DMS 273 (cell line): ENCODE data around the gene RABL3.
"Not testable (repeated sequence)": the region's sequence is repeated elsewhere in the genome, so short reads cannot be mapped to it uniquely, and the experiment has no call there.

Experiments
- DNase-seq: peaks from one replicate; lab custom pipeline; 2025; ENCODE audit not compliant: unreplicated experiment; lab: John Stamatoyannopoulos, UW

The RABL3 gene

DNA sequence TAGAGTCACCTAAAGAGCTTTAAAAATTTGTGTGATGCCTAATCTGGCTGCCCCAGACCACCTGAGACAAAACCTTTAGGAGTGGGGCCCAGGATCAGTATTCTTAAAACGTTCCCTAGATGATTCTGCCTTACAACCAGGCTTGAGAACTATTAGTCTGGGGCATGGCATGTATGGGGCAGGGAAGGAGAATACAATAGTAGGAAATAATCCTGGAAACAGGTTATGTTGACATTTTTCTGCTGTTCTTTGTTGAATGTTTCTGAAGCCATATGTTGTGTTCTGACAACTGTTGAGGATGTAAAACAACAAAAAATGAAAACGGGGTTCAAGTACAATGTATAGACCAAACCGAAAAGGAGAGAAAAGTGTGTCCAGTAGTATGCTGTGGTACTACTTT, 3.1 kb upstream of the RABL3 start:
- no peak for DNase-seq

DNA sequence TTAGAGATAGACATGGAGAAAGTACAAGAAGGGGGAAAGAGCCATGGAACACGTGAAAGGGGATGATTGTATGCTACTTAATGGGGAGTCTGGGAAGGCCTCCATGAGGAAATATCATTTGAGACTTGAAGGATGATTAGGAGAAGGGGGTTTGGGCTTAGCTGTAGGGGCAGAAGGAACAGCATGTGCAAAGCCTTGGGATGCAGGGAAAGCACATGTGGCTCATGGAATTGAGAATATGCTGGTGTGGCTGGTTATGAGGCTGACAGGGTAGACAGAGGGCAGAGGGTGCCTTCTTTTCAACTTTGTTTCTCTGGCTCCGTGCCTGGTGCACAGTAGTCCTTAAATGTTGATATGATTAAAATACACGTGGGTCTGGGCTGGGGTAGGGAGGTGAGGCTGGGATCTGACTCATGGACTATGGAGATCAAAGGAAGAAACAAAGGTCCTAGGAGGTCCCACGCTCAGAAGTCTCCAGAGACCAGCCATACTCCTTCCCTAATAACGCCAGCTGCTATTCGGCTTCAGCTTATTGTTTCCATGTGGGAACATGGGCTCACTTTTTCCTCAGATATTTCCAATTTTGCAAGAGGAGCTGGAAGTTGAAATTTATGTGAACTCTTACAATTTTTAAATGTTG, 1.4 kb upstream of the RABL3 start:
- peak; percentile 57 for DNase-seq

DNA sequence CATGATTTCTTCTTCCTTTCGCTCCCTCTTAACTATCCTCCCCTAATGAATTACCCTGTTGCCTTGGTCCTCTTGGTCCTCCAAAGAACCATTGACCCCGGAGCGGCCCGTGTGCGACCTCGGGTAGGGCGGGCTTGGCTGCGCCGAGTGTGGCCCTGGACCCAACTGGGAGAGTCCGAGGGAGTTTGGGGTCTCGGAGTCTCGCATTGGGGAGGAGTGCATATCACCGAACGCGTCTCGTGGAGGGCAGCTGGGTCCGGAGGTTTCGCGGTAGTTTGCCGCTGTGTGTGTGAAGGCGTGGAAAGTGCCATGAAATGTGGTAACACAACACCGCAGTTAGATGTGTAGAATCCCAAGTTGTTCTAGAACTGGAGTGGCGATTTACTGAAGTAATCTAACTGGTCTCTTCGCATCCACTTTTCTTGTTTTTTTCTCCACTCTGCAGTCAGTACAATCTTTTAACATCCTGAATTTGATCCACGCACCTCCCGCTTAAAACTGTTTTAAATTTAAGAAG, 591 bp upstream of the RABL3 start:
- DNase-seq, result peak; percentile 77

DNA sequence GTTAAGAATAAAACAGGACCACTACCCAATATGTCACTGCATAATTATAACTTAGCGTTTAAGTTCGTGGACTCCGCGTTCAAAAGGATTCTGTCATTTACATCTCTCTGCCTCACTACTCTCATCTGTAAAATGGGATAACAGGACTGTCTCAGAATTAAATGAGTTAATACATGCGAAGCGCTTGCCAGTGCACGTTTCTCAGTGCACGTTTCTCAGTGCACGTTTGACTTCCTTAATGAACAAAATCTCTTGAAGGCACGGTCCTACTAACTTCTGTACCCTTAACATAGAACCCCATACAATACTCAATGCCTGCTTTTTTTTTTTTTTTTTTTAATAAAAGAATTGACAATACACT, 499 bp downstream of the RABL3 start:
- peak; percentile 91 for DNase-seq

DNA sequence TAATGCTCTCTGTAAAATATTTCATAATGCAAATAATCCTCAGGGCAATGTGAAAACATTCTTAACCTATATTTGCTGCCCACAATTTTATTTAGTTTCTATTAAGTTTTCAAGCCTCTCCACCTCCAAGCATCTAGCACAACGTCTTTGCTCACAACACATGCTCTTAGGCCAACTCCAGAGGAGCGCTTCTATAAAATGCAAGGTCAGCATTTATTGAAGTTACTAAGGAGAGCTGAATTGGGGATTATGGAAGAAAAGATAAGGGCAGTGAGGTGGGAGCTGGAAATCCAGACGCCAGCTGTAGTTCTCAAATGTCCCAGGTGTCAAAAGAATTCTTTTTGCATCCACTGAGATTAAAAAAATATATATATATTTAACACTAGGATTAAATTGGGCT, 996 bp downstream of the RABL3 start:
- DNase-seq, result peak; percentile 43

DNA sequence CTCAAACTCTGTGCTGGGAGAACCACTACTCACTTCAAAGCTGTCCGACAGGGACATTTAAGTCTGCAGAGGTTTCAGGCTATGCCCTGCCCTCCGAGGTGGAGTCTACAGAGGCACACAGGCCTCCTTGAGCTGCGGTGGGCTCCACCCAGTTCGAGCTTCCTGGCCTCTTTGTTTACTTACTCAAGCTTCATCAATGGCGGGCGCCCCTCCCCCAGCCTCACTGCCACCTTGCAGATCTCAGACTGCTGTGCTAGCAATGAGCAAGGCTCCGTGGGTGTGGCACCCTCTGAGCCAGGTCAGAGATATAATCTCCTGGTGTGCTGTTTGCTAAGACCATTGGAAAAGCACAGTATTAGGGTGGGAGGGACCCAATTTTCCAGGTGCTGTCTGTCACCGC, 4.3 kb downstream of the RABL3 start:
- DNase-seq, result not testable (repeated sequence)

DNA sequence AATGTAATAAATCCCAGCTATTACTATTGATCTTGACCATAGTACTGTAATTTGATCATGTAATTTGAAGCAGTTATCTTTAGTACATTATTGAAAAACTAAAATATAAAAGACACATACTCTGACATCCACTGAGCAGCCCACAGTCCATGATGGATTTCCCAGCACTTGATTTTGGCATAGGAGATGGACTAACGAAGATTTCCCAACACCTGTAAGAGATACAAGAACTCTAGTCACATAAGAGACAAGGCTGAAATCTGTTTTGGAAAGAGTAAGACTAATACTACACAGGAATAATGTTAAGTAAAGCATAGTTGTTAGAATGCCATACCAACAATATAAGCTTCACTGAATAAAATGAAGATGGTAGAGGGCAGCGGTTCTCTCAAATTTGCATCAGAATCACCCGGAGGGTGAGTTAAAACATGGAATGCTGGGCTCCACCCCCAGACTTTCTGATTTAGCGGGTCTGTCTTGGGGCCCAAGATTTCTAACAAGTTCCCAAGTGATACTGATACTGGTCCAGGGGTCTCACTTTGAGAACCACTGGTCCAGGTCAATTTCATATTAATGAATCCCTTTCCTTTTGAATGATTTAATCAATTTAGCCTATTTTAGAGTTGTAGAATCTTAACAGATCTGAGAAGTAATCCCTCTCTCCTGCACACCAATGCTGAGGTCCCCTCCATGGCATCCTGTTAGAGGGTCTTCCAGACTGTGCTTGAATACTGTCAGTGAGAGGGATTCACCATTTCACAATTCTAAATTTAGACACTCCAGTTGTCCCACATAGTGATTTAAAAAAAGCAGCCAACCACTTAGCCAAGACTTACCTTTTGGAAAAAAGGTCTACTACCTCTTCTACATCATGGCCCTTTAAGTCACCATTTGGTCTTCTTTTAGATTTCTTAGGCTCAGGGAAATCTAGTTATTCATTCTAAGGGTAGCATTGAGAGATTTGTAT, 11.5 kb downstream of the RABL3 start:
- no peak for DNase-seq

DNA sequence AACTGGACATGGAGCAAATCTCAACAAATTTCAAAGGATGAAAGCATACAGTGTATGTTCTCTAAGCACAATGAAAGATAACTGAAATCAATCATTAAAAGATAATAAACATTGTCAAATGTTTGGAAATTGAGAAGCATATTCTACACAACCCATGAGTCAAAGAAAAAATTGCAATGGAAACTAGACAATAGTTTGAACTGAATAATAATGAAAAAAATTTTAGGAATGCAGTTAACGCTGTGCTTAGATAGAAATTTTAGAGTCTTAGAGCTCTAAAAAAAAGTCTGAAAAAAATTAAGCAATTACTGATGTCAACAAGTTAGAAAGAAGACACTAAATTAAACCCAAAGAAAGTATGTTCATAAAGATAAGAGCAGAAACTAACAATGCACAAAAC, 15.5 kb downstream of the RABL3 start:
- no peak for DNase-seq

DNA sequence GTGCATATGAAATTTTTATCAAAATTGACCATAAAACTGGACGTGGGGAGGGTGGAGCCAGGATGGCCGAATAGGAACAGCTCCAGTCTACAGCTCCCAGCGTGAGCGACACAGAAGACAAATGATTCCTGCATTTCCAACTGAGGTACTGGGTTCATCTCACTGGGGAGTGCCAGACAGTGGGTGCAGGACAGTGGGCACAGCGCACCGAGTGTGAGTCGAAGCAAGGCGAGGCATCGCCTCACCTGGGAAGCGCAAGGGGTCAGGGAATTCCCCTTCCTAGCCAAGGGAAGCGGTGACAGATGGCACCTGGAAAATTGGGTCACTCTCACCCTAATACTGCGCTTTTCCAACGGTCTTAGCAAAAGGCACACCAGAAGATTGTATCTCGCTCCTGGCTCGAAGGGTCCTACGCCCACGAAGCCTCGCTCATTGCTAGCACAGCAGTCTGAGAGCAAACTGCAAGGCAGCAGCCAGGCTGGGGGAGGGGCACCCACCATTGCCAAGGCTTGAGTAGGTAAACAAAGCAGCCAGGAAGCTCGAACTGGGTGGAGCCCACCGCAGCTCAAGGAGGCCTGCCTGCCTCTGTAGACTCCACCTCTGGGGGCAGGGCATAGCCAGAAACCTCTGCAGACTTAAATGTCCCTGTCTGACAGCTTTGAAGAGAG, 23.0 kb downstream of the RABL3 start:
- not testable (repeated sequence) for DNase-seq

DNA sequence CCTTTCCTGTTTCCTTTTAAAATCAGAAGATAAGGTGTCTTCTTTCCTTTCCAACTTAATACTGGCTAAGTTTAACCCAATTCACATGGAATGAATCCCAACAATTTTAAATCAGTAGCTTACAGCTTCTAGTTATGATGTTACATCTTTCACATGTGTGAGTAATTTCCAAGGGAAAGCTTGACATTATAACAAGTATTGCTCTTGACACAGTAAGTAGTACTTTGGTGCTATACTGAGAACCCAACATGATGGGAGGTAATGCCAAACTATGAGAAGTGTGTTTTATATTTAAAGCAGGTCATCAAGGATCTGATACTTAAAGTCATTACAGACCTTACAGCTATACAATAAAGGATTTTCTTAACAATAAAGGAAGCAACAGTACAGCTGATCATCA, 29.1 kb downstream of the RABL3 start:
- DNase-seq, result no peak

DNA sequence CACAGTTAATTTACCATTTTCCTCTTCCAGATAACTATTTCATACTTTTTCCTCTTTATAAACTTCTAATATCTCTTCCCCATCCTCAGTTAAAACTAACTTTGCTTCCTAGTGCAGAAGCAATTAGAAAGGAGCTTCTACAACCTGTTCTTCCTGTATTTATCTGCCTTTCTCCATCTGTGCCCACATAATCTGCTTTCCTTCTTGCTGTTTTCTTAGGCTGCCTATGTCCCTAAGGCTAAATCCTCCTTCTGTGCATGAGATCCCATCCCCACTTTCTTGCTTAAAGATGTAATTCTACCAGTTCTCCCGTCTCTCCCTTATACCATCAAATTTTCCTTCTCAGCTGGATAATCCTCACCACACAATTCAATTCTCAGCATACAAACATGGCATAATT, 31.9 kb downstream of the RABL3 start:
- DNase-seq, result no peak

DNA sequence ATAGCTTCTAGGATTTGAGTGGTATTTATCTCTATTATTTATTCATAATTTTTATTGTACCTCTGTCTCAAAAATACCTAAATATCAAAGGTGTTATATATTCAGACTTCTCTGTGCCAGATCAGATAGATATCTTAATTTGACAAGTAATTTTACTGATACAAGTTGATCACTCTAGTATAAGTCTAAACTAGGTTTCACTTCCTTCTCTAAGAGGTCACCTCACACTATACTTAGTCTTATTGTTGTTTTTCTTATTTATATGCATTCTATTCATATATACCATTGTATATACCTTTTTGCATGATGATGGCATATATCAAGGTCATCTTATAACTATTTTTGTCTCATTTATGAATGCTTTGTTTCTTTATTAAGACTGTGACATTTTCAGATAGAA, 33.9 kb downstream of the RABL3 start:
- DNase-seq, result no peak

DNA sequence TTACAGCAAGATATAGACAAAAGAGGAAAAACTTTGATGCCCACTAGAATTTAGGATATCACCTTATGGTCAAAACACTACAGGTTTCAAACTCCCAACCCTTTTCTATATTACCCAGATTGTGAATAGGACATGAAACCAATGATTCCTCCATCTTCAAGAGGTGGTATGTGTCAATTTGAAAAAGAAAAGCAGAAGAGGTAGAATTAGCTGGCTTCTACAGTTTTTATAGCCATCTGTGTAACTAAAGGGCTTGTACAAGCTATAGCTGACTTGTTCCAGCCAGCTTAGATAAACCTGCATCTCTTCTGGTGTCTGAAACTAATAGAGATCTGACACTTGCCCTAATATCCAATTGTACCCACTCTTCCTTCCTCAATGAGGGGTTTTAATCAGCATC, 35.4 kb downstream of the RABL3 start:
- DNase-seq, result no peak

DNA sequence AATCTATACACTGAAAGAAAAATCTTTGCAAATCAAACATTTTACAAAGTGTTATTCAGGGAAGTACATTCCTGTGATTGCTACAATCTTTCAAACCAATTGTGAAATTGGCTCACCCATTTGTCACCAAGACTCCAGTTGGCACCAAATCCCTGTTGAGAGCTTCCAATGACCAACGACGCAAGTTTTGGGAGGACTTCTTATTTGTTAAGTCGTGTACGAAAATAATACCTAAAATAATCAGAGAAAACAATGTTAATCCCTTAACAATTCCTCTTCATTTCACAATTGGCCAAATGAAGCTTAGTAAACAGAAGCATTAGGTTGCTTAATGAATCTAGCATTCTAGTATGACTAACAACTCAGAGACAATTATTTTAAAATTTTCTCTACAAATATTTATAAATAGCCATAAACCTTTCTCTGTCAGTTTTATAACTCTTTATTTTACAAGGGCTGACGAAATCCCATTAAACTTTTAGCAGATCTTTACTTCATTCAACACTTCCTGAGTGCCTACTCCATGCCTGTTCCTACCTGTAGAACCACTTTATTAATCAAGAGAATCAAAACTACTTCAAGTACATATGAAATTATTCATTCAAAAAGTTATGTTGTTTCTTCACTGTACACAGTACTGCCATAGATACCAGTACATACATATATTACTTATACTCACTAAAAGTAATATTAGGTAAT, 36.3 kb downstream of the RABL3 start:
- no peak for DNase-seq

DNA sequence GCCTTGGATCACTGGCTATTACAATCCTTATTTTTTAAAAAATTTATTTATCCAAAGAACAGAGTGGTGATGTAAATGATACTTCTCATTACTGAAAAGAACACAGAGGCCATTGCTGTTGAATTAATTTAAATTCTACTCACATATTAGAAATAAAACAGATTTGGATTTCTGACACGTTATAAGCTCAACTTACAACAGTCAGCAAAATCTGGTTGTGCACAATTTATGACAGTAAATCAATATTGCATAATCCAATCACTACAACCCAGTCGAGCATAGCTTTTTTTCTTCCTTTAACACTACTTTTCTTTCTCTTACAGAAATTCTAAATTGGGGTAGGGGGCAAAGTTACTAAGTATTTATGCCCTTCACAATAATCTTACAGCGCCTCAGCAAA, 43.0 kb downstream of the RABL3 start:
- no peak for DNase-seq

DNA sequence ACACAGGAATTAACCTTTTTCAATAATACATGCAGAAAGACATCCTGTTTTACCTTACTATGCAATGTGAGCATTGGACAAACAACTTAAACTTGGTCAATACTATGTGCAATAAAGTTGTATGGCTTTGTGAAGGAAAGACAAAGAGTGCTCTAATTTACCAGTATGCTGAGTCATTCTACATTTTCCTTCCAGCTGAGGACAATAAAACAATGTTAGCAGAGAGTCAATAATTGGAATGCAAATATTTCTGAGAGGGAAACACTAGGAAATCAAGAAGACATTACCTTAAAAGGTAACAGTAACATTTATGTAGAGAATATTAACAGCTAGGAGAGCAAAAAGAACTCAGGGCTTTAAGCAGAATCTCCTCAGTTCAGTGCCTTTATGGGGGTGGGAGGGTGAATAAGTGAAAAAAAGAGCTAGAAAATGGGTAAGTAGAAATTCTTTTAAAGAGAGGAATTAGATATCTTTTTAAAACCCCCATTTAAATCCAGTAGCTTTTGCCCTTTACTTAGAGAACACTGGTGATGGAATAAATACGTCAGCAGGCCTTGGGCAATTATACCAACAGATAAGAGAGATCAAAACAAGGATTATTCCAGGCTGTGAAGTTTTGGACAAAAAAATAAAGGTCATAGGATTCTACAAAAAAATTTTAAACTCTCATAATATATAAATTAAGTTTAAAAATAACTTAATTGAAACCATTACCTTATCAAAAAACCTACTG, 48.7 kb downstream of the RABL3 start:
- DNase-seq, result no peak

DNA sequence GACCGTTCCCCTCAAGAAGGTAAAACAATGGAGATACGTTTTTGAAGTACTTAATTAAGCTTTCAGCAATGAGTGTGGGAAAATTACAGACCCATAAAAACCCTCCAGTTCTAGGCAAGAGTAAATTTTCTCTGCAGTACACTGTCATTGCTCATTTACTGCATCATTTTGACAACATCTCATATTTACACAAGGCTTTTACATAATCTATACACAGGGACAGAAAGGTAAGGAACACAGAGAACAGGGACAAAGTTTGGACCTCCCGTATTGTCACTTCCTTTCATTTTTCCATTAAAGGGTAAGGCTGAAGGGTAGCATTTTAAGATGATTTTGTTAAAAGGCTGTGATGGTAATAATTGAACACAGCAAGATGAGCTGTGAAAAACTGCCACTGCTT, 52.9 kb downstream of the RABL3 start:
- DNase-seq, result no peak

DNA sequence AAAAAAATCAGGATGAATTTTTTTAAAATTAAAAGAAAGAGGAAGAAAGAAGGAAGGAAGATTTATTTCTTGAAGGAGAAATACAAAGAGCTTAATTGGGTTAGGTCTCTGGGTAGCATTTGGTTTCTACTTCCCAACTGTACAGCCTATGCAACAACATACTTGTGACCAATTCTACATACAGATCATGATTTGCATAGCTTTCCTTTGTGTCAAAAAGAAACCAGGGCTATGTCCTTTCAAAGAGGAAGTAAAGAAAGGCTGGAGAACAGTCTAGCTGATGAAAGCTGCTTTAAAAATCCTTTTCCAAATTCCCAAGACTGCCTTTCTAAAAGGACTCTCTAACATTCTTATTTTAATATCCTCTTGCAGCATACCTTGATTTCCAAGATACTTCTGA, 54.2 kb downstream of the RABL3 start:
- DNase-seq, result no peak

DNA sequence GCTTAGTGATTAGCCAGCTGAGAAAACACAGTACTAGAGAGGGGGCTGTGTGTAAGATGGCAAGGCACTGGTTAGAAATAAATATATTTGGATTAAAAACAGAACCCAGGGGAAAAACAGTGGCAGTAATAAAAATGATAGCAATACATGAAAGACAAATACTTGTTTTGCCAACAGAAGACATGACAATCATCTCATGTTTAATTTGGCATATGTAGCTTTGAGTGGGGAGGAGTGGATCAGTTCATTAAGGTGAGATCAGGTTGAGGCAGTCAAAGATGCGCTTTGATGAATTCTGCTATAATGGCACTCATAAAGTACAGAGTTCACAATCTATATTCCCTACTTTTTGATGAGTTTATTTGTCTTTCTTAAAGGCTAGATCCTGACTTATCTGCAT, 56.9 kb downstream of the RABL3 start:
- DNase-seq, result no peak

DNA sequence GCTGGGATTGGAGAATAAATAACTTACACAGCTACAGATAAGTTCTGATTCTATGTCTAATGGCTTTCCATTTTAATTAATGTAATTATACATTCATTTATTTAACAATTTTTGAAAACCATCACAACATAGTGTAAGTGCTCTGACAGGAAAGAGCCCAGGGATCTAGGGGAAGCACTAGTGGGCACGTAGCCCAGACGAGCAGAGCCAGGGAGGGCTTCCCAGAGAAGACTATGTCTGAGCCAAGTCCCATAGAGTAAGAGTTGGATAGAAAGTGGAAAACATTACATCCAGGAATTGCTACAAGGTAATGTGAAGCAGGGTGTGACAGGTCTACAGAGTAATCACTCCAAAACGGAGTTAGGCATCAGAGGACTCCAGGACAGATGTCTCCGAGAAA, 57.4 kb downstream of the RABL3 start:
- DNase-seq, result no peak
